H1 (cell line): ENCODE measurements around the gene SETX. TPM values are rescaled to one million over a fixed set of nuclear protein-coding genes. Genes with fewer than 3 reads are reported as not detected.

ENCODE experiments used
- CTCF ChIA-PET: fragments of 300-600 bp; sonication (Branson Sonifier 250); formaldehyde crosslinking; loops from one replicate; lab custom pipeline; 2021; ENCODE audit not compliant: partially characterized antibody; lab: Charles Lee
- POLR2A ChIA-PET: fragments of 300-600 bp; sonication (Branson Sonifier 250); formaldehyde crosslinking; loops from one replicate; lab custom pipeline; 2021; ENCODE audit warnings: inconsistent platforms; ENCODE audit not compliant: partially characterized antibody; lab: Charles Lee
- DNase-seq, 2 experiments: peaks; one replicate each; pipeline versions ENCODE4 v3.0.0 to v3.0.0-alpha.2; 2010 to 2022; ENCODE audit warnings: low spot score in 2 of 2, low read depth in 1 of 2, mixed read lengths in 1 of 2
- FAIRE-seq: peaks from 2 replicates; lab custom pipeline; 2011; peaks lifted over from hg19 to GRCh38; lab: Jason Lieb, UNC
- H2AFZ ChIP-seq: 2 replicates; pipeline ENCODE4 v1.8.1; 2012; ENCODE audit warnings: low read length, inconsistent platforms
- H2AK5ac ChIP-seq: 2 replicates; pipeline ENCODE4 v1.6.1; 2013; ENCODE audit warnings: low read depth, low read length
- H2BK120ac ChIP-seq: replicated peaks from 2 replicates; pipeline ENCODE3; 2013; ENCODE audit warnings: low read depth, low read length, inconsistent platforms
- H2BK12ac ChIP-seq: 2 replicates; pipeline ENCODE4 v1.6.1; 2013; ENCODE audit warnings: low read depth, low read length
- H2BK15ac ChIP-seq: 2 replicates; pipeline ENCODE4 v1.6.1; 2013; ENCODE audit warnings: low read length
- H2BK20ac ChIP-seq: 2 replicates; pipeline ENCODE4 v1.6.1; 2013; ENCODE audit warnings: low read length
- H2BK5ac ChIP-seq: 2 replicates; pipeline ENCODE4 v1.6.1; 2013; ENCODE audit warnings: low read depth, low read length
- H3K14ac ChIP-seq: 2 replicates; pipeline ENCODE4 v1.6.1; 2013; ENCODE audit warnings: inconsistent platforms; ENCODE audit not compliant: insufficient read length
- H3K18ac ChIP-seq: 2 replicates; pipeline ENCODE4 v1.6.1; 2013; ENCODE audit warnings: low read length; ENCODE audit errors: extremely low read depth
- H3K23ac ChIP-seq: 2 replicates; pipeline ENCODE4 v1.6.1; 2013; ENCODE audit warnings: inconsistent platforms; ENCODE audit not compliant: insufficient read length
- H3K23me2 ChIP-seq: 2 replicates; pipeline ENCODE4 v1.6.1; 2013; ENCODE audit warnings: low read depth, low read length
- H3K27ac ChIP-seq: 2 replicates; pipeline ENCODE4 v1.6.1; 2011; ENCODE audit warnings: low read depth, low read length, inconsistent platforms
- H3K27me3 ChIP-seq, 4 experiments: replicated peaks in 1 of 4; 1 replicate in 1 of 4; 2 replicates in 3 of 4; pipeline versions ENCODE4 v1.6.1 to v1.8.1; 2011 to 2013; ENCODE audit warnings: low read length in 3 of 4, mild to moderate bottlenecking in 3 of 4, inconsistent platforms in 2 of 4, mixed read lengths in 2 of 4, moderate library complexity in 1 of 4; ENCODE audit not compliant: control insufficient read depth in 3 of 4, insufficient read depth in 3 of 4; ENCODE audit errors: extremely low read depth in 1 of 4
- H3K36me3 ChIP-seq, 4 experiments: 2 replicates each; pipeline versions ENCODE4 v1.6.1 to v1.8.1; 2011 to 2013; ENCODE audit warnings: mild to moderate bottlenecking in 4 of 4, low read length in 3 of 4, moderate library complexity in 2 of 4, control low read depth in 1 of 4, inconsistent platforms in 1 of 4; ENCODE audit not compliant: insufficient read depth in 4 of 4, control insufficient read depth in 2 of 4
- H3K4ac ChIP-seq: replicated peaks from 2 replicates; pipeline ENCODE3; 2013; ENCODE audit warnings: low read length, low read depth, mixed read lengths, inconsistent platforms; ENCODE audit not compliant: insufficient read length
- H3K4me1 ChIP-seq, 4 experiments: replicated peaks in 1 of 4; 1 replicate in 1 of 4; 2 replicates in 3 of 4; pipeline versions ENCODE4 v1.6.1 to v1.8.1; 2011 to 2013; ENCODE audit warnings: low read length in 3 of 4, inconsistent platforms in 2 of 4, mixed read lengths in 1 of 4; ENCODE audit not compliant: insufficient read depth in 4 of 4, control insufficient read depth in 3 of 4
- H3K4me2 ChIP-seq, 2 experiments: 2 replicates each; pipeline versions ENCODE4 v1.6.1 to v1.8.1; 2011 to 2013; ENCODE audit warnings: low read depth in 2 of 2, low read length in 2 of 2, control low read depth in 1 of 2, inconsistent platforms in 1 of 2, mild to moderate bottlenecking in 1 of 2; ENCODE audit not compliant: insufficient read depth in 1 of 2
- H3K4me3 ChIP-seq, 4 experiments: fragments of 200-600, 300-600 bp in 1 of 4; sonication (generic), shearing (Covaris generic), sonication (Bioruptor Twin) in 1 of 4; 2 replicates each; pipeline versions ENCODE4 v1.5.1 to v1.8.1; 2011 to 2016; ENCODE audit warnings: low read length in 4 of 4, low read depth in 3 of 4, control low read depth in 2 of 4, inconsistent platforms in 2 of 4, mild to moderate bottlenecking in 2 of 4, mixed read lengths in 1 of 4, moderate library complexity in 1 of 4; ENCODE audit not compliant: insufficient read depth in 2 of 4; ENCODE audit errors: extremely low read depth in 1 of 4
- H3K56ac ChIP-seq: replicated peaks from 2 replicates; pipeline ENCODE3; 2013; ENCODE audit warnings: low read depth, mild to moderate bottlenecking, mixed read lengths, low read length, inconsistent platforms; ENCODE audit not compliant: insufficient read length
- H3K79me1 ChIP-seq: 2 replicates; pipeline ENCODE4 v1.6.1; 2013; ENCODE audit warnings: low read depth, low read length, control low read depth
- H3K79me2 ChIP-seq, 2 experiments: 2 replicates each; pipeline versions ENCODE4 v1.6.1 to v1.8.1; 2012 to 2013; ENCODE audit warnings: low read length in 2 of 2, mild to moderate bottlenecking in 2 of 2, inconsistent platforms in 1 of 2; ENCODE audit not compliant: insufficient read depth in 2 of 2, control insufficient read depth in 1 of 2
- H3K9ac ChIP-seq, 4 experiments: replicated peaks in 1 of 4; 1 replicate in 1 of 4; 2 replicates in 3 of 4; pipeline versions ENCODE4 v1.6.1 to v1.8.1; 2011 to 2013; ENCODE audit warnings: low read depth in 3 of 4, low read length in 3 of 4, control low read depth in 2 of 4, mild to moderate bottlenecking in 2 of 4, moderate library complexity in 2 of 4, inconsistent platforms in 1 of 4; ENCODE audit errors: extremely low read depth in 1 of 4
- H3K9me3 ChIP-seq, 2 experiments: 2 replicates each; pipeline versions ENCODE4 v1.6.1 to v1.8.1; 2012 to 2013; ENCODE audit warnings: mild to moderate bottlenecking in 2 of 2, moderate library complexity in 2 of 2, control low read depth in 1 of 2, inconsistent platforms in 1 of 2, low read depth in 1 of 2, low read length in 1 of 2, mixed read lengths in 1 of 2; ENCODE audit not compliant: insufficient read depth in 2 of 2
- H4K20me1 ChIP-seq, 2 experiments: replicated peaks in 1 of 2; 2 replicates each; pipeline versions ENCODE3 to v1.8.1; 2011 to 2013; ENCODE audit warnings: inconsistent platforms in 2 of 2, low read length in 2 of 2, mild to moderate bottlenecking in 1 of 2; ENCODE audit not compliant: insufficient read depth in 2 of 2, control insufficient read depth in 1 of 2
- H4K5ac ChIP-seq: 2 replicates; pipeline ENCODE4 v1.6.1; 2013; ENCODE audit warnings: low read length, low read depth, mixed read lengths, inconsistent platforms; ENCODE audit not compliant: insufficient read length
- H4K8ac ChIP-seq: 2 replicates; pipeline ENCODE4 v1.8.0; 2013; ENCODE audit warnings: mild to moderate bottlenecking, moderate library complexity, low read length, inconsistent platforms; ENCODE audit not compliant: insufficient read depth; ENCODE audit errors: extremely low read depth
- H4K91ac ChIP-seq: replicated peaks from 2 replicates; pipeline ENCODE3; 2013; ENCODE audit warnings: low read length, mixed read lengths, inconsistent platforms; ENCODE audit not compliant: insufficient read length
- CREB1 ChIP-seq: IDR thresholded peaks from 2 replicates; pipeline ENCODE4 v1.6.1; 2012; ENCODE audit warnings: inconsistent platforms
- KDM5A ChIP-seq: fragments of 200-600 bp; IDR thresholded peaks from 2 replicates; pipeline ENCODE4 v1.7.1; 2012; ENCODE audit warnings: mild to moderate bottlenecking, low read length, inconsistent platforms, mixed read lengths
- WGBS, 2 experiments: shearing (Covaris generic) in 1 of 2; methylation state at CpG; one replicate each; pipeline versions ENCODE4 v1.1.6 to v1.1.7; 2013 to 2015; ENCODE audit warnings: low lambda C conversion rate in 2 of 2, mixed read lengths in 2 of 2, inconsistent platforms in 1 of 2, low coverage in 1 of 2, missing lambda C conversion rate in 1 of 2; ENCODE audit not compliant: insufficient replicate concordance in 2 of 2, insufficient coverage in 1 of 2, insufficient read length in 1 of 2; ENCODE audit errors: extremely low coverage in 1 of 2, missing lambda C conversion rate in 1 of 2; 5-methylcytosine and 5-hydroxymethylcytosine counted together
- polyA plus RNA-seq, 7 experiments: library from polyadenylated mRNA; depleted of rRNA in 3 of 7; stranded (reverse) in 5 of 7; unstranded in 2 of 7; fragments of >200 nt in 5 of 7; fragments of 200-250 nt in 2 of 7; gene quantifications; 1 replicate in 5 of 7; 2 replicates in 1 of 7; 4 replicates in 1 of 7; pipeline versions ENCODE4 v1.2.1 to v1.2.3, GENCODE V29; 2011 to 2013; ENCODE audit warnings: missing spikeins in 2 of 7, mixed read lengths in 2 of 7
- total RNA-seq: library from RNA; stranded (reverse); fragmentation: NEBNext Ultra II Directional; extraction: Animal tissue kit (Norgen Biotek cat#: 25700); gene quantifications from 2 replicates; pipeline ENCODE4 v1.2.1, GENCODE V29; 2021

The SETX gene
- total and polyA plus RNA-seq, 2 of the 8 experiments (the other 6 are each of a cell fraction or from before 2014, with no cell fraction given): 15.1 to 37.9 TPM

DNA sequence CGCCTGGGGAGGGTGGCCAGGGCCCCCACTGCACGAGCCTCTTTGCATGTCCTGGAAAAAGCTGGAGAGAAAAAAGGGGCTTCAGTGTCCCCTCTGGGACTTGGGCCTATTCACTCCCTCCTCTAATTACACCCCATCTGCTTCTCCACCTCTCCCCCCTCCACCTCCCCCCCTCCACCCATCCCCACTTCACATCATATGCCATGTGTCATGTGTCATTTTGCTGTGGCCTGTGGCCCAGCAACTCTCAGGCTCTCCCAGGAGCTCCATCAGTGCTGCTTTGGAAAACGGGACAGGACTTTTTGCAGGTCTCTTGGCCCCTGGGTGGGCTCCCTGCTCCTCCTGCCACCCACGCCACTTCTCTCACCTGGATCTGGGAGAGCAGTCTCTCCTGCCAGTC, 124.2 kb downstream of the SETX start:
- H3K4ac ChIP-seq: no peak overlapping the region
- no peaks in the 10 kb centered on the region for H3K27me3 ChIP-seq
- H3K9ac ChIP-seq: no peak overlapping the region
- peaks cover 0 to 2% of the 10 kb centered on the region in 2 experiments for H4K20me1 ChIP-seq
- H3K36me3 ChIP-seq: no peaks in the 10 kb centered on the region
- H2AK5ac ChIP-seq: no peak overlapping the region
- H3K14ac ChIP-seq: no peak overlapping the region
- H2BK5ac ChIP-seq: no peak overlapping the region
- no peaks in the 10 kb centered on the region for H3K79me1 ChIP-seq
- H2BK120ac ChIP-seq: no peak overlapping the region
- H2BK20ac ChIP-seq: no peak overlapping the region
- peaks cover 0 to 1% (median 0%) of the 10 kb centered on the region in 4 experiments; a peak in 1 of 7 replicates for H3K4me1 ChIP-seq
- H2AFZ ChIP-seq: no peak overlapping the region
- no peak overlapping the region for H3K23ac ChIP-seq
- TF ChIP-seq KDM5A (no peak), CREB1 (no peak)
- TF ChIP-seq, all 59 proteins: peak for 0
- FAIRE-seq (no peak), DNase-seq (no peak)
- POLR2A ChIA-PET: interaction anchor here (1.0 to 1.5 kb wide), 3 partner anchors 9 to 12 kb away, joined by 3 to 4 read pairs (median 3); no protein-coding TSS in a partner anchor
- WGBS, 2 experiments: 89% methylated on average over 4 of the region's 4 CpGs; no CpG with 5 or more reads in 1 of the 2 experiments
- Histone ChIP-seq H3K23me2 (no peaks in the 10 kb centered on the region), H2BK15ac (no peak overlapping the region), H4K91ac (no peak overlapping the region), H3K4me2 (no peak overlapping the region), H2BK12ac (no peak overlapping the region), H4K5ac (no peak overlapping the region), H3K79me2 (no peaks in the 10 kb centered on the region), H4K8ac (no peak overlapping the region), H3K56ac (no peak overlapping the region), H3K27ac (no peak overlapping the region), H3K4me3 (no peak overlapping the region), H3K9me3 (no peaks in the 10 kb centered on the region), H3K18ac (no peak overlapping the region)
- CTCF ChIA-PET: interaction anchor here (1.2 to 16.9 kb wide), 3 partner anchors 9 to 63 kb away, joined by 3 to 370 read pairs (median 4); partner anchors contain the start of gene NTNG2
